OCI-LY3 (cell line): ENCODE results near the gene GPR107.

ENCODE experiments used
- H2AFZ ChIP-seq: fragments of 200-600, 300-600 bp; shearing (Covaris generic); 2 replicates; pipeline ENCODE4 v1.6.0; 2014; ENCODE audit warnings: antibody characterized with exemption, low read depth, low read length
- H3K27ac ChIP-seq: fragments of 200-600, 300-600 bp; sonication (generic); 2 replicates; pipeline ENCODE4 v1.5.1; 2014; ENCODE audit warnings: mild to moderate bottlenecking, low read length, moderate library complexity, mixed read lengths
- H3K27me3 ChIP-seq: fragments of 200-600, 300-600 bp; sonication (generic); 2 replicates; pipeline ENCODE4 v1.6.1; 2014; ENCODE audit warnings: low read depth, low read length, mixed read lengths
- H3K36me3 ChIP-seq: fragments of 200-600, 300-600 bp; sonication (generic); replicated peaks from 2 replicates; pipeline ENCODE3; 2014; ENCODE audit warnings: low read depth, low read length, mixed read lengths
- H3K4me1 ChIP-seq: fragments of 300-600, 200-600 bp; sonication (generic); 2 replicates; pipeline ENCODE4 v1.6.1; 2014; ENCODE audit warnings: low read length, mixed read lengths
- H3K4me2 ChIP-seq: fragments of 200-600, 300-600 bp; sonication (generic); 2 replicates; pipeline ENCODE4 v1.6.1; 2014; ENCODE audit warnings: low read length, mixed read lengths
- H3K4me3 ChIP-seq: fragments of 300-600, 200-600 bp; sonication (generic); 2 replicates; pipeline ENCODE4 v1.5.1; 2014; ENCODE audit warnings: antibody characterized with exemption, mild to moderate bottlenecking, low read length, moderate library complexity
- H3K79me2 ChIP-seq: fragments of 300-600, 200-600 bp; shearing (Covaris generic); 2 replicates; pipeline ENCODE4 v1.6.1; 2014; ENCODE audit warnings: mild to moderate bottlenecking, low read length, mixed read lengths
- H3K9ac ChIP-seq: fragments of 300-600, 200-600 bp; shearing (Covaris generic); 2 replicates; pipeline ENCODE4 v1.6.0; 2014; ENCODE audit warnings: mild to moderate bottlenecking, low read length, moderate library complexity
- H3K9me3 ChIP-seq: fragments of 200-600, 300-600 bp; shearing (Covaris generic); 2 replicates; pipeline ENCODE4 v1.6.1; 2014; ENCODE audit warnings: low read length, mixed read lengths; ENCODE audit not compliant: insufficient read depth
- H4K20me1 ChIP-seq: fragments of 200-600, 300-600 bp; sonication (generic); 2 replicates; pipeline ENCODE4 v1.6.1; 2016; ENCODE audit warnings: low read length, mixed read lengths; ENCODE audit not compliant: insufficient read depth
- EZH2phosphoT487 ChIP-seq: fragments of 200-600 bp; shearing (Covaris generic); IDR thresholded peaks from 2 replicates; pipeline ENCODE4 v1.6.1; 2018; ENCODE audit warnings: antibody characterized with exemption, mixed run types, low read depth
- TF ChIP-seq, protein P1 (sequence below): fragments of 200-600, 300-600 bp; sonication (generic); IDR thresholded peaks from 2 replicates; pipeline ENCODE4 v1.5.1; 2014; ENCODE audit warnings: antibody characterized with exemption, low read length, low read depth

Gene GPR107

DNA sequence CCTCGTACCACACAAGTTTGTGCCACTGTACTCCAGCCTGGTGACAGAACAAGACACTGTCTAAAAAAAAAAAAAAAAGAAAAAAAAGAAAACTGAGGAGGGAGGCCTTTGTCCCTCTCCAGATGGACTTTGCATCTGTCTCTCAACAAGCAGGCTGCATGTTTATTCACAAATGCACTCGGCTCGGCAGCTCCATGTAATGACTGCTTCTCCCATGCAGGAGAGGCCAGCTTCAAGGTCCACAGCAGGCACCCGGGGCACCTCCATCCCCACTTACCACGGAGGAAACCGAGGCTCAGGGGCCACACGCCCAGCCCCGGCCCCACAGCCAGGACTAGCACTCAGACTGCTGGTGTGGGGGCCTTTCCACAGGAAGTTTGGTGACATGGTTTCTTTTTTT lies 105.4 kb downstream of the GPR107 start:
- Histone ChIP-seq H3K9ac (no peak overlapping the region), H2AFZ (no peak overlapping the region), H3K4me2 (no peak overlapping the region), H4K20me1 (no peaks in the 10 kb centered on the region), H3K4me3 (no peak overlapping the region), H3K4me1 (no peaks in the 10 kb centered on the region), H3K27me3 (no peaks in the 10 kb centered on the region), H3K27ac (no peak overlapping the region), H3K79me2 (no peaks in the 10 kb centered on the region), H3K36me3 (no peaks in the 10 kb centered on the region), H3K9me3 (no peaks in the 10 kb centered on the region)
- TF ChIP-seq, protein P1, sequence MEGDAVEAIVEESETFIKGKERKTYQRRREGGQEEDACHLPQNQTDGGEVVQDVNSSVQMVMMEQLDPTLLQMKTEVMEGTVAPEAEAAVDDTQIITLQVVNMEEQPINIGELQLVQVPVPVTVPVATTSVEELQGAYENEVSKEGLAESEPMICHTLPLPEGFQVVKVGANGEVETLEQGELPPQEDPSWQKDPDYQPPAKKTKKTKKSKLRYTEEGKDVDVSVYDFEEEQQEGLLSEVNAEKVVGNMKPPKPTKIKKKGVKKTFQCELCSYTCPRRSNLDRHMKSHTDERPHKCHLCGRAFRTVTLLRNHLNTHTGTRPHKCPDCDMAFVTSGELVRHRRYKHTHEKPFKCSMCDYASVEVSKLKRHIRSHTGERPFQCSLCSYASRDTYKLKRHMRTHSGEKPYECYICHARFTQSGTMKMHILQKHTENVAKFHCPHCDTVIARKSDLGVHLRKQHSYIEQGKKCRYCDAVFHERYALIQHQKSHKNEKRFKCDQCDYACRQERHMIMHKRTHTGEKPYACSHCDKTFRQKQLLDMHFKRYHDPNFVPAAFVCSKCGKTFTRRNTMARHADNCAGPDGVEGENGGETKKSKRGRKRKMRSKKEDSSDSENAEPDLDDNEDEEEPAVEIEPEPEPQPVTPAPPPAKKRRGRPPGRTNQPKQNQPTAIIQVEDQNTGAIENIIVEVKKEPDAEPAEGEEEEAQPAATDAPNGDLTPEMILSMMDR = no peak
- TF ChIP-seq EZH2phosphoT487 = no peak

DNA sequence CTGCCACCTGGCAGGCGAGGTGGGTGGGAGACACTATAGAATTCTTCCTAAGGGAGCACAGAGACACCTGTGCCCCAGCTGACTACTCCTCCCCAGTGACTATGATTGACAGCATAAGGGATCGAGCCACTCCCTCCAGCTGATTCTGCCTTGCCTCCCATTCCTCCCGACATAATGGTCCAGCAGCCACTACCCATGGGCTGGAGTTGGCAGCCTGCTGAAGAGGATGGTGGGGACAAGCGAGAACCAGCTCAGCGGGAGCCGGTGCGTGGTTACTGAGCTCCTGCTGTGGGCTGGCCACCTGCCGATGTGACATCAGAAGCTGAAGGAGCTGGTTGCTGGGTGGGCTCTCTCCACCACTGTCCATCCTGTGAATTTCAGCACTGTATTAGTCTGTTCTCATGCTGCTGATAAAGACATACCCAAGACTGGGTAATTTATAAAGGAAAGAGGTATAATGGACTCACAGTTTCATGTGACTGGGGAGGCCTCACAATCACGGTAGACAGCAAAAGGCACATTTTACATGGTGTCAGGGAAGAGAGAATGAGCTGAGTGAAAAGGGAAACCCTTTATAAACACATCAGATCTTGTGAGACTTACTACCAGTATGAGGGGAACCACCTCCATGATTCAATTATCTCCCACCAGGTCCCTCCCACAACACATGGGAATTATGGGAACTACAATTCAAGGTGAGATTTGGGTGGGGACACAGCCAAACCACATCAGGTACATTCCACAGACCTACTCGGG lies 106.4 kb downstream of the GPR107 start:
- Histone ChIP-seq H3K9ac (no peak overlapping the region), H2AFZ (no peak overlapping the region), H3K79me2 (no peaks in the 10 kb centered on the region), H3K9me3 (no peaks in the 10 kb centered on the region), H3K4me2 (no peak overlapping the region), H3K27me3 (no peaks in the 10 kb centered on the region), H3K36me3 (no peaks in the 10 kb centered on the region), H3K4me1 (no peaks in the 10 kb centered on the region), H3K27ac (no peak overlapping the region), H4K20me1 (no peaks in the 10 kb centered on the region), H3K4me3 (no peak overlapping the region)
- TF ChIP-seq, protein P1 = no peak
- no peak for TF ChIP-seq EZH2phosphoT487

DNA sequence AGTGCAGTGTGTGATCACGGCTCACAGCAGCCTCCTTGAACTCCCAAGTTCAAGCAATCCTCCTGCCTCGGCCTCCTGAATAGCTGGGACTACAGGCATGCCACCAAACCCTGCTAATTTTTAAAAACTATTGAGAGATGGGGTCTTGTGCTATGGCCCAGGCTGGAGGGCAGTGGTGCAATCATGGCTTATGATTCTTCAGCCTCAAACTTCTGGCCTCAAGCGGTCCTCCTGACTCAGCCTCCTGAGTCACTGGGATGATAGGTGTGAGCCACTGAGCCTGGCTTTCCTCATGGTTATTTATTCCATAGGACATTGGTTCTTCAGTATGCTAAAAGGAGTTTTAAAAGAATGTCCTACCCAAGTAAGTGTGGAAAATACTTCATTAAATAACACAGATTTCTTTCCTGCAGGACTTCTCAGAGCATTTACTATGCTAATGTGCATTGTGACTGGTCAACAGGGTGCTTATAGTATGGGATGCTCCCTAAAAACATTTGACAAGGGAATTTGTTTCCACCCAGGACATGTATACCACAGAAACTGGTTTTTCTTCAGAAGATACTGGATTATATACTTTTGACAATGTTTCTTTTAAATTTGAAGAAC lies 107.3 kb downstream of the GPR107 start:
- Histone ChIP-seq H3K27ac (no peak overlapping the region), H3K4me1 (no peaks in the 10 kb centered on the region), H3K4me2 (no peak overlapping the region), H2AFZ (no peak overlapping the region), H3K9me3 (no peaks in the 10 kb centered on the region), H3K36me3 (no peaks in the 10 kb centered on the region), H3K4me3 (no peak overlapping the region), H4K20me1 (no peaks in the 10 kb centered on the region), H3K27me3 (no peaks in the 10 kb centered on the region), H3K9ac (no peak overlapping the region), H3K79me2 (no peaks in the 10 kb centered on the region)
- TF ChIP-seq, protein P1 = no peak
- TF ChIP-seq EZH2phosphoT487 = no peak

DNA sequence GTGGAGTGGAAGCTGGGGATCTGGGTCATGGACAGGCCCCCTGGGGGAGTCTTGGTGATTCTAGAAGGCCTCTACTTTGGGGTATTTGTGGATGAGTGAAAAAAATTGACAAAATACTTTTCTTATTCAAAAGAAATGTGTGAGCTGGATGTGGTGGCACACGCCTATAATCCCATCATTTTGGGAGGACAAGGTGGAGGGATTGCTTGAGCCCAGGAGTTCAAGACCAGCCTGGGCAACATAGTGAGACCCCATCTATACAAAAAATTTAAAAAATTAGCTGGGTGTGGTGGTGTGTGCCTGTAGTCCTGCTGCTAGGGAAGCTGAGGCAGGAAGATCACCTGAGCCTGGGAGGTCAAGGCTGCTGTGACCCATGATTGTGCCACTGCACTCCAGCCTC lies 111.9 kb downstream of the GPR107 start:
- no peaks in the 10 kb centered on the region for H4K20me1 ChIP-seq
- H3K4me3 ChIP-seq = no peak overlapping the region
- H3K4me1 ChIP-seq = no peaks in the 10 kb centered on the region
- no peaks in the 10 kb centered on the region for H3K27me3 ChIP-seq
- H3K27ac ChIP-seq = no peak overlapping the region
- H2AFZ ChIP-seq = no peak overlapping the region
- H3K9me3 ChIP-seq = no peaks in the 10 kb centered on the region
- H3K79me2 ChIP-seq = no peaks in the 10 kb centered on the region
- TF ChIP-seq EZH2phosphoT487 = no peak
- TF ChIP-seq, protein P1 = no peak
- no peak overlapping the region for H3K9ac ChIP-seq
- no peaks in the 10 kb centered on the region for H3K36me3 ChIP-seq
- H3K4me2 ChIP-seq = no peak overlapping the region
